GM21717 (cell line): ENCODE data around the gene ACCSL.
A peak's percentile ranks its signal among the peaks of the same experiment; 100 is the strongest.

Source experiments
- ATAC-seq: cut with Tn5 transposase; IDR thresholded peaks from one replicate; pipeline ENCODE4 v1.9.1; 2021; ENCODE audit warnings: mild to moderate bottlenecking, moderate library complexity; ENCODE audit not compliant: unreplicated experiment

Gene ACCSL

GRCh38 chr11:44049832-44050231, 2.1 kb downstream of the ACCSL start:
- ATAC-seq: no peak

GRCh38 chr11:44051171-44051570, 3.4 kb downstream of the ACCSL start:
- ATAC-seq: no peak

GRCh38 chr11:44057340-44057739, 9.6 kb downstream of the ACCSL start:
- ATAC-seq: no peak

- no peak for ATAC-seq
Observed at GRCh38 chr11:44058275-44058674, 10.5 kb downstream of the ACCSL start.

GRCh38 chr11:44065161-44065661, 17.4 kb downstream of the ACCSL start:
- ATAC-seq: no peak

GRCh38 chr11:44065841-44066731, 18.3 kb downstream of the ACCSL start, which contains the start of gene ACCS:
Gene ACCS (plus strand): TSS chr11:44066270. CDS start chr11:44067628, 1,358 bp downstream.
- peak; percentile 94 for ATAC-seq

- no peak for ATAC-seq
Observed at GRCh38 chr11:44066732-44067141, 19.0 kb downstream of the ACCSL start.

GRCh38 chr11:44067266-44067665, 19.5 kb downstream of the ACCSL start:
- no peak for ATAC-seq

GRCh38 chr11:44068180-44068579, 20.4 kb downstream of the ACCSL start:
- no peak for ATAC-seq

- no peak for ATAC-seq
Observed at GRCh38 chr11:44071157-44071556, 23.4 kb downstream of the ACCSL start.

GRCh38 chr11:44072757-44073658, 25.2 kb downstream of the ACCSL start:
- no peak for ATAC-seq

- no peak for ATAC-seq
Observed at GRCh38 chr11:44078794-44079193, 31.0 kb downstream of the ACCSL start.

- ATAC-seq: no peak
Observed at GRCh38 chr11:44079376-44079775, 31.6 kb downstream of the ACCSL start.

GRCh38 chr11:44080951-44081350, 33.2 kb downstream of the ACCSL start:
- no peak for ATAC-seq

GRCh38 chr11:44082645-44083044, 34.9 kb downstream of the ACCSL start:
- ATAC-seq: no peak

- ATAC-seq: no peak
Observed at GRCh38 chr11:44083433-44083832, 35.7 kb downstream of the ACCSL start.

- no peak for ATAC-seq
Observed at GRCh38 chr11:44083906-44084305, 36.1 kb downstream of the ACCSL start.

- no peak for ATAC-seq
Observed at GRCh38 chr11:44085330-44085729, 37.5 kb downstream of the ACCSL start.

GRCh38 chr11:44088377-44088776, 40.6 kb downstream of the ACCSL start:
- no peak for ATAC-seq

- ATAC-seq: no peak
Observed at GRCh38 chr11:44088871-44089270, 41.1 kb downstream of the ACCSL start.

GRCh38 chr11:44090539-44090938, 42.8 kb downstream of the ACCSL start:
- ATAC-seq: no peak
